Measurements from ENCODE around the gene IFT27.
"Not testable (repeated sequence)": the region's sequence is repeated elsewhere in the genome, so short reads cannot be mapped to it uniquely, and the experiment has no call there.

Gene IFT27

DNA sequence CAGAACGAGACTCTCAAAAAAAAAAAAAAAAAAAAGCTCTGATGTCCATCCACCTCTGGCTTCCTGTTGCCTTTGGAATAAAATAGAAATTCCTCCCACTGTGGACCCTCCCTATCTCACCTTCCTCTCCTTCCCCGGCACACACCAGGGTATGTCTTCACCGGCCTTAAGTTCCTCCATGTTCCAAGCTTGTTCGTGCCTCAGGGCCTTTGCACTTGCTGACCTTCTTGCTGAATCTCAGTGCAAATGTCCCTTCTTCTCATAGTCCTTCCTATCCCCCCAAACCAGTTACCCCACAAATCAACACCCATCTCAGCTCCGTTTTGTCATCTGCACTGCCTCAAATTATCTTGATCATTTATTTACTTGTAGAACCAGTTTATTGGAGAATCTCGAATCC is 20.6 kb downstream of the IFT27 start:
- Histone ChIP-seq H3K4me3 (replicated peaks; ENCODE audit: low read depth, low read length) (no peak overlapping the region), H3K27me3 (replicated peaks; ENCODE audit: control insufficient read depth, insufficient read depth, low read length) (no peaks in the 10 kb centered on the region; the same call in 1 of the 2 replicates), H3K36me3 (ENCODE audit: control insufficient read depth, insufficient read depth, low read length) (no peaks in the 10 kb centered on the region)
- DNase-seq (ENCODE audit: extremely low read depth, insufficient read length) = no peak
- TF ChIP-seq, protein P1, sequence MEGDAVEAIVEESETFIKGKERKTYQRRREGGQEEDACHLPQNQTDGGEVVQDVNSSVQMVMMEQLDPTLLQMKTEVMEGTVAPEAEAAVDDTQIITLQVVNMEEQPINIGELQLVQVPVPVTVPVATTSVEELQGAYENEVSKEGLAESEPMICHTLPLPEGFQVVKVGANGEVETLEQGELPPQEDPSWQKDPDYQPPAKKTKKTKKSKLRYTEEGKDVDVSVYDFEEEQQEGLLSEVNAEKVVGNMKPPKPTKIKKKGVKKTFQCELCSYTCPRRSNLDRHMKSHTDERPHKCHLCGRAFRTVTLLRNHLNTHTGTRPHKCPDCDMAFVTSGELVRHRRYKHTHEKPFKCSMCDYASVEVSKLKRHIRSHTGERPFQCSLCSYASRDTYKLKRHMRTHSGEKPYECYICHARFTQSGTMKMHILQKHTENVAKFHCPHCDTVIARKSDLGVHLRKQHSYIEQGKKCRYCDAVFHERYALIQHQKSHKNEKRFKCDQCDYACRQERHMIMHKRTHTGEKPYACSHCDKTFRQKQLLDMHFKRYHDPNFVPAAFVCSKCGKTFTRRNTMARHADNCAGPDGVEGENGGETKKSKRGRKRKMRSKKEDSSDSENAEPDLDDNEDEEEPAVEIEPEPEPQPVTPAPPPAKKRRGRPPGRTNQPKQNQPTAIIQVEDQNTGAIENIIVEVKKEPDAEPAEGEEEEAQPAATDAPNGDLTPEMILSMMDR (IDR thresholded peaks at IDR 0.05; ENCODE audit: insufficient read depth, low read length, poor library complexity, severe bottlenecking) = no peak

DNA sequence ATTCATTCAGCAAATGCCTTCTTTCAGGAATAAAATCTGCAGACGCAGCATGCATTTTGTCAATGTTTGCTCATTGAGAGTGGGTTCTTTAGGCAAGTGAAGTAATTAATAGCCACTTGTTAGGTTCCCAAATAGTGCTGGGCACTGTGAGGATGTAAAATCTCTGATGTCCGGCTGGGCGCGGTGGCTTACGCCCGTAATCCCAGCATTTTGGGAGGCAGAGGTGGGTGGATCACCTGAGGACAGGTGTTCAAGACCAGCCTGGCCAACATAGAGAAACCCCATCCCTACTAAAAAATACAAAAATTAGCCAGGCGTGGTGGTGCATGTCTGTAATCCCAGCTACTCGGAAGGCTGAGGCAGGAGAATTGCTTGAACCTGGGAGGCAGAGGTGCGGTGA is 21.0 kb downstream of the IFT27 start:
- H3K27me3 ChIP-seq (replicated peaks; ENCODE audit: control insufficient read depth, insufficient read depth, low read length); H3K4me3 ChIP-seq (replicated peaks; ENCODE audit: low read depth, low read length); DNase-seq (ENCODE audit: extremely low read depth, insufficient read length); H3K36me3 ChIP-seq (ENCODE audit: control insufficient read depth, insufficient read depth, low read length): not testable (repeated sequence)

DNA sequence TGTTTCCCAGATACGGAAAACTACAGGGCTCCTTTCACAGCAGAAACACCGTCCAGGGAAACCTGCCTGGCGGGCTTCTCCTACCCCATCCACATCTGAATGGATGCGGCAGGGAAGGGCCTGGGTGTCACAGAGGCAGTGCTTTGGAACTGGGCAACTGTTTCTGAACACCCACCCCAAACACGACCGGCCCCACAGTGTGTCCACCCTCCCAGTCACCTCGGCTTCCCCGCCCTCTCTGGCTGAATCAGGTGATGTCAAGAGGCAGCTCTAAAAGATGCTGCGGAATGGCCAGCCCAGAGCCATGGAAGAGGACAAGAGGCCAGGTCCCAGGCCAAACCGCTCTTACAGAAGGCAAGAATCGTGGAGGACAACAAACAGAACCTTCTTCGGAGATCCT is 22.0 kb downstream of the IFT27 start:
- no peaks in the 10 kb centered on the region; the same call in 1 of the 2 replicates for H3K27me3 ChIP-seq (replicated peaks; ENCODE audit: control insufficient read depth, insufficient read depth, low read length)
- DNase-seq (ENCODE audit: extremely low read depth, insufficient read length) = no peak
- H3K36me3 ChIP-seq (ENCODE audit: control insufficient read depth, insufficient read depth, low read length) = no peaks in the 10 kb centered on the region
- TF ChIP-seq, protein P1 (IDR thresholded peaks at IDR 0.05; ENCODE audit: insufficient read depth, low read length, poor library complexity, severe bottlenecking) = no peak
- no peak overlapping the region for H3K4me3 ChIP-seq (replicated peaks; ENCODE audit: low read depth, low read length)

DNA sequence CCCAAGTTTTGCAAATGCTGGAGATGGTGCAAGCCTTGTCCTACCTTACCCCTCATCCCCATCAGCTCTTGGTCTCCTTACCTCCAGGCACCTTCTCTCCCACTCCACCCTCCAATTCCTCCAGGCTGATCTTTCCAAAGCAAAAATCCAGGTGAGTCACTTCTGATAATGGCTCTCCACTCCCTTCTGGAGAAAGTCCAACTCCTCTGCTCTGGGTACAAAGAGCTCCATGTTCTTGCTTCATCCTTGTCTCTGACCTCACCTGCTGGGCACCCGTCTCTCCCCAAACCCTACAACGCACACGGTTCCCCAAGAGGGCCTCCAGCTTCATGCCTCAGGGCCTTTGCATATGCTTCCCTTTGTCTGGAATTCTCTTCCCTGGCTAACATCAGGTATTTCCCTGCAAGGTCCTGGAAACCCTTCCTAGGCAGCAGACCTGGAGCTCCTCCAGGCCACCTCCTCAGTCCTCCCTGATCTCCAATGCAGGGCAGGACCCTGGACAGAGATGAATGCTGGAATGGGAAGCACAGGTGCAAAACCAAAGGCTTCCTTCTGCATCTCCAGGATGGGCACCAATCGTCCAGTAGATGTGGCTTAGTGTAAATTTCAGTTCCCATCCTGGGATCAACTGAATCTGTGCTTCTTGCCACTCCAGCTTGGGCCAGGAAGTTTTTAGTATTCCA is 22.7 kb downstream of the IFT27 start:
- no peak for DNase-seq (ENCODE audit: extremely low read depth, insufficient read length)
- Histone ChIP-seq H3K4me3 (replicated peaks; ENCODE audit: low read depth, low read length) (no peak overlapping the region), H3K36me3 (ENCODE audit: control insufficient read depth, insufficient read depth, low read length) (no peaks in the 10 kb centered on the region), H3K27me3 (replicated peaks; ENCODE audit: control insufficient read depth, insufficient read depth, low read length) (no peaks in the 10 kb centered on the region; the same call in 1 of the 2 replicates)
- TF ChIP-seq, protein P1 (IDR thresholded peaks at IDR 0.05; ENCODE audit: insufficient read depth, low read length, poor library complexity, severe bottlenecking) = no peak

DNA sequence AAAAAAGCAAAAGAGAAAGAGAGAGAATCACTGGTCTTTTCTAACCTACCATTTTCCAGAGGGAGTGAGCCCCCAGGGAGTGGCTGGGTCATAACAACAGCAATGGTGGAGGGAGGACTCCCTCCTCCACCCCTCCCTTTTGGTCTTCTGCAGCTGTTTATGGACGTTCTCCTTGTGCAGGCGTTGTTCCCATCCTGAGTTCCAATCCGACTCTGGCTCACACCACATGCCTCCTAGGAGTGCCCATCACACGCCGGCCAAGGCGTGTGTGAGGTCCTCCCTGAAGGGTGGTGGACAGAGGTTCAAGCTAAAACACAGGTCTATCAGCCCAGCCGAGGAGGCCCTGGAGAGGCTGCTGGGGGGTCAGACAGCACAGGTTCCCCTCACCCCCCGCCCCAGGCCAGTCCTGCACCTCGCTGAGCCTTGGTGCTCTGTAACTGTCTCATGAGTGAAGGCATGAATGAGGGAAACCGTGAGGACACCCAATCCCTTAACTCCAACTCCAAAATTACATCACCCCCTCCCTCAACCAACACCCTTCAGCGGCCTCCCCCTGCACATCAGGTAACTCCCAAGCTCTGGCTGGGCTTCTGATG is 29.4 kb downstream of the IFT27 start:
- Histone ChIP-seq H3K27me3 (replicated peaks; ENCODE audit: control insufficient read depth, insufficient read depth, low read length) (no peaks in the 10 kb centered on the region; the same call in 1 of the 2 replicates), H3K36me3 (ENCODE audit: control insufficient read depth, insufficient read depth, low read length) (no peaks in the 10 kb centered on the region), H3K4me3 (replicated peaks; ENCODE audit: low read depth, low read length) (no peak overlapping the region)
- TF ChIP-seq, protein P1 (IDR thresholded peaks at IDR 0.05; ENCODE audit: insufficient read depth, low read length, poor library complexity, severe bottlenecking) = no peak
- DNase-seq (ENCODE audit: extremely low read depth, insufficient read length) = no peak

DNA sequence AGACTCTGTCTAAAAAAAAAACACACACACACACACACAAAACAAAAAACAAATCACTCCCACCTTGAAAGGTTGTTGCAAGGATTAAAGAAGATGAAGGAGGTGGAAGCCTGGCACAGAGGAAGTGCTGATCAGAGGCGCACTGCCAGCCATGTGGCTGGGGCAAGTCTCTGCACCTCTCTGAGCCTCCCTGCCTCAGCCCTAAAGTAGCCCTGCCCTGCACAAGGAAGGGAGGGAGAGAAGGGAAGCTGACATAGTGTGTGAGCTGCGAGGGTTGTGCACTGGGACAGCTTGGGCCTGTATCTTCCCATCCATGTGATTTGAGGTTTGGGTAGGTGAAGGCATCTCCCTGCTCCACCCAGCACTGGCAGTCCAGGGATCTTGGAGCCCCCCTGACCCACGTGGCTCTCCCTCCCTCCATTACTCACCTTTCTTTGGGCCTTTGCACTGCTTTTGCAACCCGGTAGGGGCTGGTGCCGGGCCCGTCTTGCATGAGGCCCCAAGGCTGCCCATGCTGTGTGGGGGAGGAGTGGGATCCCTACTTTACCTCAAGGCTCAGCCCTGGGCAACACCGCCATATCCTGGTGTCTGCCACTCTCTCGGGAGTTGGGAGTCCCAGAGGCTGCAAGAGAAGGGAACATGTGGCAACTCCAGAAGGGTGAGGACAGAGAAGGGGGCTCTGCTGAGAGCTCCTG is 30.5 kb downstream of the IFT27 start:
- TF ChIP-seq, protein P1 (IDR thresholded peaks at IDR 0.05; ENCODE audit: insufficient read depth, low read length, poor library complexity, severe bottlenecking) = no peak
- H3K27me3 ChIP-seq (replicated peaks; ENCODE audit: control insufficient read depth, insufficient read depth, low read length) = peaks cover 1% of the 10 kb centered on the region
- H3K4me3 ChIP-seq (replicated peaks; ENCODE audit: low read depth, low read length) = no peak overlapping the region
- no peaks in the 10 kb centered on the region for H3K36me3 ChIP-seq (ENCODE audit: control insufficient read depth, insufficient read depth, low read length)
- DNase-seq (ENCODE audit: extremely low read depth, insufficient read length) = no peak

Measured in GM06990 (cell line).